Mesenteric fat pad (tissue), 1 donor: ENCODE measurements around the gene ENOPH1. TPM values are rescaled to one million over a fixed set of nuclear protein-coding genes. Genes with fewer than 3 reads are reported as not detected.
"Not testable (repeated sequence)": the region's sequence is repeated elsewhere in the genome, so short reads cannot be mapped to it uniquely, and the experiment has no call there.

ENCODE experiments used
- DNase-seq: peaks from one replicate; pipeline ENCODE4 v3.0.0-alpha.2; 2020; ENCODE audit warnings: low spot score
- total RNA-seq: library from RNA; stranded (reverse); fragmentation: NEBNext Ultra II Directional; extraction: Animal tissue kit (Norgen Biotek cat#: 25700); gene quantifications from one replicate; pipeline ENCODE4 v1.2.1, GENCODE V29; 2021
- donor health status: DM: yes; HTN: yes; CAD: no.

ENOPH1 gene
- total RNA-seq, 1 donor from 2014 or later = 21.2 TPM

DNA sequence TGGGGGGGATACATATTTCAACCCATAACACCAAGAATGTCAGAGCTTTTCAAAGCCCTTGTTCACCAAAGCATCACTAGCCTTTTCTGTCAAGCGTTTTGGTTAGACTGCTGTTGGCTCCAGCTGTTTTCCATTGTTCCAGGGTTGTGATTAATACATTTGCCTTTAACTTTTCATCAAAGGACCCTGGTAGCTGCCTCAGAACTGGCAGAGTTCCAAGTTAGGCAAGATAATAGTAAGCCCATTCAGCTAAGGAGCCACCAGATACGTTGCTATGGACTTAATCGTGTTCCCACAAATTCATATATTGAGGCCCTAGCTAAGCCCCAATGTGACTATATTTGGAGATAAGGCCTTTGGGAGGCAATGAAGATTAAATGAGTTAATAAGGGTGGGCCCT, 37.1 kb downstream of the ENOPH1 start:
- no peak for DNase-seq

GRCh38 chr4:82469791-82470345, 39.5 kb downstream of the ENOPH1 start:
- DNase-seq = no peak

DNA sequence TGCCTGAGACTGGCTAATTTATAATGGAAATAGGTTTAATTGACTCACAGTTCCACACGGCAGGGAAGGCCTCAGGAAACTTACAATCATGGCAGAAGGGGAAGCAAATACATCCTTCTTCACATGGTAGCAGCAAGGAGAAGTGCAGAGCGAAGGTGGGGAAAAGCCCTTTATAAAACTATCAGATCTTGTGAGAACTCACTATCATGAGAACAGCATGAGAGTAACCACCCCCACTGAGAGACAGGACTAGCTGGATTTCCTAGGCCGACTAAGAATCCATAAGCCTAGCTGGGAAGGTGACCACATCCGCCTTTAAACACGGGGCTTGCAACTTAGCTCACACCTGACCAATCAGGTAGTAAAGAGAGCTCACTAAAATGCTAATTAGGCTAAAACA, 42.7 kb downstream of the ENOPH1 start:
- DNase-seq = not testable (repeated sequence)

DNA sequence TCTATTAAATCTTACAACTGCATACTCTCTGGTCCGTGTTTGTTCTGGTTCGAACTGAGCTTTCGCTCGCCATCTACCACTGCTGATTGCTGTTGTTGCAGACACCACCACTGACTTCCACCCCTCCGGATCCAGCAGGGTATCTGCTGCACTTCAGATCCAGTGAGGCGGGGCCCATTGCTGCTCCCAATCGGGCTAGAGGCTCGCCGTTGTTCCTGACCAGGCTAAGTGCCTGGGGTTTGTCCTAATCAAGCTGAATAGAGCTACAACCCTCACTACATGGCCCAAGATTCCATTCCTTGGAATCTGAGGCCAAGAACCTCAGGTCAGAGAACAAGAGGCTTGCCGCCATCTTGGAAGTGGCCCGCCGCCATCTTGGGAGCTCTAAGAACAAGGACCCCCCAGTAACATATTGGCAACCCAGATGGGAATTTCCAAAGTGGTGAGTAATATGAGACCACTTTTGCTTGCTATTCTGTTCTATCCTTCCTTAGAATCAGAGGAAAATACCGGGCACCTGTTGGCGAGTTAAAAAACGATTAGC, 43.3 kb downstream of the ENOPH1 start:
- DNase-seq = no peak

DNA sequence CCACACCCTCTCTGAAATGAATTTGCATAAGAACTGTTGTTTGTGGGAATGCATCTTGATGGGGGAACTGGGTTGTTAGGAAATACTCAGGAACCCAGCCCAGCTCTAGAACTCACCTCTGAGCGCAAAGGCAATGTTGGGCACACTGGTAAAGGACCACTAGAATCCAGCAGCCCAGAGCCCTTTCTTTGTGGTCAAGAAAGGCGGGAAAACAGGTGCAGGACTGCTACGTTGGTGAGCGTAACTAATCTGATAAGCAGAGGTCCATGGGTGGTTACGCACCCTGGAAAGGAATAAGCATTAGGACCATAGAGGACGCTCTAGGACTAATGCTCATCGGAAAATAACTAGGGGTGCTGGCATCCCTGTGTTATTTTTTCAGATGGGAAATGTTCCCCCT, 45.5 kb downstream of the ENOPH1 start:
- DNase-seq = not testable (repeated sequence)

- DNase-seq = not testable (repeated sequence)
Measured at GRCh38 chr4:82477469-82477868, 47.1 kb downstream of the ENOPH1 start.

- DNase-seq = no peak
Measured at GRCh38 chr4:82479562-82479961, 49.2 kb downstream of the ENOPH1 start.

- DNase-seq = no peak
Measured at GRCh38 chr4:82480771-82481505, 50.5 kb downstream of the ENOPH1 start.

DNA sequence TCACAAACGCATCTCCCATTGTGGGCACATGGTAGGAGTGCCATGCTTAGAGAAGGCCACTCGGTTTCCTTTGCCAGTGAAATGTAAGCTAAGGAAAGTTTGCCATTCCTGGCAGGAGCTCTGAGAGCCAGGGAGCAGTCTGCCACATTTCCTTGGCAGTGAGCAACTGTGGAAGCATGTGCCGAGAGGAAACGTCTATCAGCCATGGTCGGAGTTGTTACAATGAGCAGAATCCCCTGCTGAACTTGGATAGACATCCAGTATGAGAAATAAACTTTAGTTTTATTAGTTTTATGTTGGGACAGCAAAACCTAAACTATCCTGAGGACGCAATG, 51.1 kb downstream of the ENOPH1 start:
- DNase-seq = no peak

GRCh38 chr4:82482387-82482786, 52.0 kb downstream of the ENOPH1 start:
- no peak for DNase-seq

DNA sequence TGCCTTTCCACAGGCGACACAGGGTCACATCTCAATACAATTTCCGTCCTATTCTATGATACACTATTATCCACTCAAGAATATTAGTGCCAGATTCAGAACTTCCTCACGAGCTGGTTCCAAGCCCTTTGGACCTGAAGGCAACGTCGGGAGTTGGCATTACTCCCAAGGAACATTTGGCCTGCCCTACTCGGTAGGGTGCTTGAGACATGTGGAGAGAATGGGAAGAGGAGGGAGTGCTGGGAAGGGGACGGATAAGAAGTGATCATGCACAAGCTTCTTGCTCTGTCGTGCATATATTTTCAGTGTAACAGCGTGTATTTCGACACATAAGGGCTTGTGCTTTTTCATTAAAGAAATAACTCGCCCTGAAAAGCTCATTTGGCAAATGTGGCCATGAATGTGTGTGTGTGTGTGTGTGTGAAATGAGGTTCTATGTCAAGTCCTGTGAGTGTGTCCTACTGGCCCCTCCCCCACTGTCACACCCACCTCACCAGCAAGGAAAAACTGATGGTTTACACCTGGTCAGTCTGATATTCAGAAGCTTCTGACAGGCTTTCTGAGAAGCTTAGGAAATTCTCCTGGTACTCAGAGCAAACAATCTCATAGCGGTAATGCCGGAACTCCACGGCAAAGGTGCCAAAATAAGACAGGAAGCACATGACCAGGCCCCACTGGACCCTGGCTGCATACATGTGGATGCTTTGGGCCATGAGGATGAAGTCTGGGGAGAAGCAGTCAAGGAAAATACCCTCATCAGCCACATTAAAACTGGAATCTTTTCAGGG, 54.8 kb downstream of the ENOPH1 start:
- no peak for DNase-seq

DNA sequence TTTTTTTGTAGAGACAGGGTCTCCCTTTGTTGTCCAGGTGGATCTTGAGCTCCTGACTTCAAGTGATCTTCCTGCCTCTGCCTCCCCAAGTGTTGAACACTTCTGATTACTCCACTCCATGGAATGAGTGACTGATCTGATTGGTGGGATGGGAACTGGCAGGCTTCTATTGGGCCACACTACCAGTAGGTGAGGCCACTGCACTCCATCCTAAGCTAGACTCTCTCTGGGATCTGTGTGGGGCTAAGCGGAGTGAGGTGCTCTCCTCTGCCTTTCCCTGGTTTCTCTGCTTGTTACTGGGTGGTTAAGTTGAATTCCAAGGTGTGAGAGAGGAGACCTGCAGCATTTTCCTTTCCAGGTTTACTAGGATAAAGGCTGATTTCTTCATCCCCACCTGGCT, 58.7 kb downstream of the ENOPH1 start:
- no peak for DNase-seq

DNA sequence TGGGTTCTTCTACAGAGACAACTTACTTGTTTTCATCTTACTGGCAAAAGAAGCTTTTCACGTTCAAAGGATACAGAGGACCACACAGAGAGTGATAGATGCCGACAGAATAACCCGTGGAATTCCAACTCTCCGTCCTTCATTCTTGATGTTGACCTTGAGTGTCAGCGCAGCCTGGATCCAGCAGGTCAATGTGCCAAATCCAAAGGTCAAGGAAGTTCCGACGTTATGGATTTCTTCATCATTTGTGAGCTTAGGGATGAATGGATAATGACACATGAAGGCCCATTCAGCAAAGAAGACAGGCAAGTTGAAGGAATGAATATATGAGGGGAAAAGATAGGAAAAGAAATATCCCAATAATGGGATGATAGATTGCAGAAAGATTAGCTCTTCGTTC, 59.6 kb downstream of the ENOPH1 start:
- DNase-seq = no peak

DNA sequence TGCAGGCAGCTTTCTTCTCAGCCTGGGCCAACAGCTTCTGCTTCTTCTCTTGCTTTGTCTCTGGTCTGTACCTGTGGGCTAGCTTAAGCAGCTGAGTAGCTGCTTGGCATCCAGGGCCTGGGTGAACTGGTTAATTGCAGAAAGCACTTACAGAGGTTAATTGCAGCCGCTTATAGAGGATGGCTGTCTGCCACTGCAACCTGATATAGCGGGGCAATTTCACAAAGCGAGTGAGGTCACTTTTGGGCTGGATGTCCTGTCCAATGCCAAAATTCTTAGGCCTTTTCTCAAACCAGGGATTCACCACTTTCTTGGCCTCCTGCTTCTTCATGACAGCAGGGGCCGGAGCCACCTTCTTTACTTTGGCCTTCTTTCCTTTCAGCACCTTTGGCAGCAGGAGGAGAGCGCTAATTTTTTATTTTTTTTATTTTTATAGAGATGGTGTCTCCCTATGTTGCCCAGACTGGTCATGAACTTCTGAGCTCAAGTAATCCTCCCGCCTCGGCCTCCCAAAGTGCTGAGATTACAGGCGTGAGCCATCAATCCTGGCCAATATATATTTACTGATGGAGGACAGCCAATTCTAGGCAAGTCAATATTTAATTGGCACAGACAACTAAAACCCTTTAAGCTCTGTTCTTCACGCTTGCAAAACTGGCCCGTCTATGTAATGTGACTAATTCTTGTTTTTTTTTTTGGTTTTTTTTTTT, 61.0 kb downstream of the ENOPH1 start:
- no peak for DNase-seq

DNA sequence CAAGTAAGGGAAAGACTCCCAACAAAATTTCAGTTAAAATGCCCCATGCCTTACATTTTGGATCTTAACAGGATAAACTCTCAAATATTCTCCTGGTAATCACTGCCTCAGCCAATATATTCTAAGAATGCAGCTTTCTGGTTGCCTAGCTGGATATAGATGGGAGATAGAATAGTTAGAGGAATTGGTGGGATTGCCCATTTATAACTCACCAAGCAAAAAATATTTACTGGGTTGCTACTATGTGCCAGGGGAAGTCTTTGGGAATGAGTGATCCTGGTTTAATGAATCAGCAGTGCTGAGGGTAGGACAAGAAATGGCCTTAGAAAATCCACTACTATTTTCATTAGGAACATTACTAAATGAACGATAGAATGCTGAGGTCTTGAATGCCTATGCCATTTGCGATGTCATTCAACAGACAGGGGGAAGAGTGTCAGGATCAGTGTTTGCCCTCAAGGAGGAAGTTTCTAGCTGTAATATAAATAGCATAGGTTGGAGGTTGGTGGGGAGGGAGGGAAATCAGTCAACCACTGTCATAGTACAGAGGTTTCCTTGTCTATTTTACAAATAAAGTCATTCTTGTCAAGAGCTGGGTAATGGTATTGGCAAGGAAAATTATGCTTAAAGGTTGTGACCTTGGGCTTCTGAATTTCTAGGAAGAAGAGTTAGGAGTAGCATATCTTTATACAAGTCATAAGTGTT, 63.5 kb downstream of the ENOPH1 start:
- no peak for DNase-seq

- DNase-seq = no peak
Measured at GRCh38 chr4:82495666-82496065, 65.3 kb downstream of the ENOPH1 start.

GRCh38 chr4:82496349-82496748, 66.0 kb downstream of the ENOPH1 start:
- no peak for DNase-seq

DNA sequence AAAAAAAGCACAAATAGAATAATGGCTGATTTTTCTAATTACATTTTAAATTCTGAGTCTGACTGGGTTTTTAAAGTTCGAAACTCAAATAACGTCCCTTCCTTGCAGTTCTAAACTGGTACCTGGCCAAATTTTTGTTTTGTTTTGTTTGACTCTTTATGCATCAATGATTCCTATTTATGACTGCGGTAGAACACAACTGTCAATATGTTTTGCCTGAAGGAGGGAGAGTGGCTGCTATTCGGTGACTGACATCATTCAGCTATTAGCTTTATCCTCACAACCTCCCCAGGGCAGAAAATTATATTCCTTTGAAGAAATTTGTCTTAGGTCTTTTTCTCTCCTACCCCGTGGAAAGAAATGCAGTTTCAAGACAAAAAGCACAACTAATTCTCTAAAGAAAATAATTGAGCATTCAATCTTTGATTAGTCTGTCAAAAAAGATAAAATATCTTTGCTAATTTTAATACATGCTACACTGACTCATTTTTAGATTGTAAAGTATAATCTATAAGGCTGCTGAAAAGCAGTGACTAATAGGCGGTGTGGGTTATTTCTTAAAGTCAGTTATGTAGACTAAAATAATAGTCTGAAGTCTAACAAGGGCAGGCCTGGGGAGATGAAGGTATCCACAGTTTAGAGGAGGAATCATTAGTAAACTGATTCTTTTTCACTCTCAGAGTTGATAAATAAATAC, 69.5 kb downstream of the ENOPH1 start:
- DNase-seq = no peak

GRCh38 chr4:82500435-82501153, 70.2 kb downstream of the ENOPH1 start:
- no peak for DNase-seq

- DNase-seq = no peak
Measured at GRCh38 chr4:82501154-82501442, 70.7 kb downstream of the ENOPH1 start.
